Gastroesophageal sphincter (tissue), 4 donors: ENCODE results near the gene NR0B2. TPM values are rescaled to one million over a fixed set of nuclear protein-coding genes. Genes with fewer than 3 reads are reported as not detected.

Experiments used
- ATAC-seq: fragments of 150-250 bp; one replicate; pipeline ENCODE4 v1.9.1; 2016; ENCODE audit warnings: mild to moderate bottlenecking, moderate library complexity
- H3K27ac ChIP-seq, 4 donors: fragments of 200-600 bp; sonication (generic) in 3 of 4; 1 replicate in 3 of 4; 2 replicates in 1 of 4; pipeline ENCODE4 v1.5.1; 2016 to 2019
- H3K27me3 ChIP-seq: fragments of 200-600 bp; sonication (generic); one replicate; pipeline ENCODE4 v1.5.1; 2019
- H3K36me3 ChIP-seq, 2 donors: fragments of 200-600 bp; sonication (generic); one replicate each; pipeline ENCODE4 v1.5.1; 2019; ENCODE audit warnings: control low read depth in 1 of 2
- H3K4me1 ChIP-seq, 3 donors: fragments of 200-600 bp; sonication (generic); 1 replicate in 2 of 3; 2 replicates in 1 of 3; pipeline ENCODE4 v1.5.1; 2016 to 2019; ENCODE audit warnings: control low read depth in 2 of 3
- H3K4me3 ChIP-seq, 2 donors: fragments of 200-600 bp; sonication (generic); one replicate each; pipeline ENCODE4 v1.5.1; 2019; ENCODE audit warnings: mild to moderate bottlenecking in 1 of 2, moderate library complexity in 1 of 2
- H3K9me3 ChIP-seq, 3 donors: fragments of 200-600 bp; sonication (generic); one replicate each; pipeline ENCODE4 v1.5.1; 2017 to 2019; ENCODE audit warnings: control low read depth in 2 of 3
- CTCF ChIP-seq, 4 experiments: fragments of 200-600 bp in 2 of 4; fragments of 450-650 bp in 2 of 4; sonication (generic) in 1 of 4; IDR thresholded peaks; one replicate each; pipeline ENCODE4 v1.5.1; 2017 to 2019; ENCODE audit warnings: antibody characterized with exemption in 4 of 4, mild to moderate bottlenecking in 2 of 4, moderate library complexity in 2 of 4
- EP300 ChIP-seq: sonication (generic); formaldehyde crosslinking; IDR thresholded peaks from one replicate; pipeline ENCODE4 v1.6.1; 2017; ENCODE audit warnings: antibody characterized with exemption, mild to moderate bottlenecking
- POLR2A ChIP-seq, 2 donors: fragments of 450-650 bp; IDR thresholded peaks; one replicate each; pipeline ENCODE4 v1.6.1; 2017; ENCODE audit warnings: antibody characterized with exemption in 2 of 2, mild to moderate bottlenecking in 2 of 2, moderate library complexity in 1 of 2
- POLR2AphosphoS5 ChIP-seq: sonication (generic); formaldehyde crosslinking; IDR thresholded peaks from one replicate; pipeline ENCODE4 v1.6.1; 2017; ENCODE audit warnings: antibody characterized with exemption
- WGBS, 2 donors: methylation state at CpG; one replicate each; pipeline ENCODE4 v1.1.5; 2018; ENCODE audit warnings: low coverage in 1 of 2; 5-methylcytosine and 5-hydroxymethylcytosine counted together
- total RNA-seq, 4 donors: library from RNA; depleted of rRNA; stranded (reverse); fragments of >200 nt; gene quantifications; one replicate each; pipeline ENCODE4 v1.1.0, GENCODE V29; 2016

NR0B2 gene
- total RNA-seq, 4 donors from 2014 or later, result not detected

- no peak for ATAC-seq
- no peaks in the 10 kb centered on the region for H3K4me1 ChIP-seq
- peaks cover 0 to 66% of the 10 kb centered on the region in 2 donors for H3K36me3 ChIP-seq
- 87% methylated on average over 7 of the region's 8 CpGs; no CpG with 5 or more reads in 1 of the 2 donors for WGBS, 2 donors
- no peak overlapping the region for H3K4me3 ChIP-seq
- H3K9me3 ChIP-seq, result no peaks in the 10 kb centered on the region
- no peaks in the 10 kb centered on the region for H3K27me3 ChIP-seq
- TF ChIP-seq EP300 (no peak), CTCF (IDR thresholded peaks at IDR 0.05) (no peak), POLR2AphosphoS5 (no peak), POLR2A (IDR thresholded peaks at IDR 0.05) (no peak)
- H3K27ac ChIP-seq, result no peak overlapping the region
Observed at GRCh38 chr1:26945728-26946127, 32.0 kb upstream of the NR0B2 start.

- no peaks in the 10 kb centered on the region for H3K9me3 ChIP-seq
- WGBS, 2 donors, result 20 to 40% methylated on average over 1 of the region's 2 CpGs
- H3K27me3 ChIP-seq, result no peaks in the 10 kb centered on the region
- no peak for ATAC-seq
- TF ChIP-seq POLR2A (IDR thresholded peaks at IDR 0.05), result no peak
- no peak for TF ChIP-seq POLR2AphosphoS5
- no peak for TF ChIP-seq CTCF (IDR thresholded peaks at IDR 0.05)
- TF ChIP-seq EP300, result no peak
- peaks cover 0 to 66% of the 10 kb centered on the region in 2 donors for H3K36me3 ChIP-seq
- H3K4me3 ChIP-seq, result no peak overlapping the region
- H3K27ac ChIP-seq, result no peak overlapping the region
- no peaks in the 10 kb centered on the region for H3K4me1 ChIP-seq
Observed at GRCh38 chr1:26945138-26945537, 31.4 kb upstream of the NR0B2 start.

- H3K36me3 ChIP-seq, result peaks cover 0 to 80% of the 10 kb centered on the region in 2 donors
- no peak overlapping the region for H3K27ac ChIP-seq
- no peaks in the 10 kb centered on the region for H3K27me3 ChIP-seq
- 95% methylated on average over 3 of the region's 12 CpGs; no CpG with 5 or more reads in 1 of the 2 donors for WGBS, 2 donors
- H3K4me3 ChIP-seq, result no peak overlapping the region
- no peaks in the 10 kb centered on the region for H3K9me3 ChIP-seq
- ATAC-seq, result no peak
- H3K4me1 ChIP-seq, result no peaks in the 10 kb centered on the region
- no peak for TF ChIP-seq POLR2A (IDR thresholded peaks at IDR 0.05)
- TF ChIP-seq EP300, result no peak
- no peak for TF ChIP-seq POLR2AphosphoS5
- TF ChIP-seq CTCF (IDR thresholded peaks at IDR 0.05), result no peak
Observed at GRCh38 chr1:26942656-26943055, 28.9 kb upstream of the NR0B2 start.

DNA sequence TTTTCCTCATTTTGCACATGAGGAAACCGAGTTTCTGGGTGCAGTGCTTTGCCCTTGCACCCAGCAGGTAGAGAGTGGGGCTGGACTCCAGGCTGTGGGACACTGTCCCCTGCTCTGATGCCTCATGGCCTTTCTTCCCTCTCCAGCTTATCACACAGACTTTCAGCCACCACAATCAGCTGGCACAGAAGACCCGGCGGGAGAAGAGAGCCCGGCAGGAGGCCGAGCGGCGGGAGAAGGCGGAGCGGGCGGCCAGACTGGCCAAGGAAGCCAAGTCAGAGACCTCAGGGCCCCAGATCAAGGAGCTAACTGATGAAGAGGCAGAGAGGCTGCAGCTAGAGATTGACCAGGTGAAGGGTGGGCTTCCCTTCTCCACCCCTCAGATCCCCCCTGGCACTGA is 27.5 kb upstream of the NR0B2 start:
- Histone ChIP-seq H3K27ac (no peak overlapping the region), H3K9me3 (no peaks in the 10 kb centered on the region), H3K27me3 (no peaks in the 10 kb centered on the region), H3K36me3 (peaks cover 0 to 81% of the 10 kb centered on the region in 2 donors), H3K4me3 (no peak overlapping the region), H3K4me1 (no peaks in the 10 kb centered on the region)
- no peak for ATAC-seq
- WGBS, 2 donors, result 86% methylated on average over 1 of the region's 10 CpGs; no CpG with 5 or more reads in 1 of the 2 donors
- TF ChIP-seq EP300 (no peak), POLR2AphosphoS5 (no peak), CTCF (IDR thresholded peaks at IDR 0.05) (no peak), POLR2A (IDR thresholded peaks at IDR 0.05) (no peak)

DNA sequence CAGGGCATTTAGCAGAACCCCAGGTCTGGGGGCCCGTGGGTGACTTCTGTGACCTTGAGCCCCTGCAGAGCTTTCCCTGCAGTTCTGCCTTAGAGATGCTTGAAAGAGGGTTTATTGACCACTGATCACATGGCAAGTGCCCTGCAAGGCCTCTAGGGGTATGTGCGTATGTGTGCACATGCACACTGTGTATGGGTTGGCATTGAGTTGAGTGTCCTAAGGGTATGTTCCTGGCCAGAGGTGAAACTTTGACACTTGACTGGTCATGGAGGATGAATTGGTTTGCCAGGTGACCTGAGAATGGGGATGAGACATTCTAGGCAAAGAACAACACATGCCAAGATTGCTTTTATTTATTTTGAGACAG is 24.9 kb upstream of the NR0B2 start:
- WGBS, 2 donors, result 86% methylated on average over 1 of the region's 2 CpGs; no CpG with 5 or more reads in 1 of the 2 donors
- Histone ChIP-seq H3K27ac (no peak overlapping the region), H3K9me3 (no peaks in the 10 kb centered on the region), H3K4me3 (no peak overlapping the region), H3K36me3 (peaks cover 0 to 78% of the 10 kb centered on the region in 2 donors), H3K4me1 (no peaks in the 10 kb centered on the region), H3K27me3 (no peaks in the 10 kb centered on the region)
- TF ChIP-seq CTCF (IDR thresholded peaks at IDR 0.05), result no peak
- TF ChIP-seq POLR2AphosphoS5, result no peak
- no peak for TF ChIP-seq EP300
- no peak for TF ChIP-seq POLR2A (IDR thresholded peaks at IDR 0.05)
- ATAC-seq, result no peak
